ENCODE measurements around the gene PTCH2.

DNA sequence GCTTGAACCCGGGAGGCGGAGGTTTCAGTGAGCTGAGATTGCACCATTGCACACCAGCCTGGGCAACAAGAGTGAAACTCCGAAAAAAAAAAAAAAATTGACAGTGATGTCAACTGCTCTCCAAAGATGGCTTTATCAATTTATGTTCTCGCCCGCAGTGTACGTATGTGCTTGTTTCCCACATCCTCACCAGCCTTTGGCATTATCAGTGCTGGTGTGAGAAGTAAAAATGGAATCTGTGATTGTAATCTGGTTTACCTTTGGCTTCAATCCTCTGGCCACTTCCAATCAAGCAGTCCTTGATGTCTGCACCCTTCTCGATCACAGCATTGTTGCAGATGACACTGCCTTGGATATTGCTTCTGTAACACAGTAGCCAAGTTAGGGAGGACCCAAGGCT lies 14.4 kb upstream of the PTCH2 start:
- TF ChIP-seq, protein P1, sequence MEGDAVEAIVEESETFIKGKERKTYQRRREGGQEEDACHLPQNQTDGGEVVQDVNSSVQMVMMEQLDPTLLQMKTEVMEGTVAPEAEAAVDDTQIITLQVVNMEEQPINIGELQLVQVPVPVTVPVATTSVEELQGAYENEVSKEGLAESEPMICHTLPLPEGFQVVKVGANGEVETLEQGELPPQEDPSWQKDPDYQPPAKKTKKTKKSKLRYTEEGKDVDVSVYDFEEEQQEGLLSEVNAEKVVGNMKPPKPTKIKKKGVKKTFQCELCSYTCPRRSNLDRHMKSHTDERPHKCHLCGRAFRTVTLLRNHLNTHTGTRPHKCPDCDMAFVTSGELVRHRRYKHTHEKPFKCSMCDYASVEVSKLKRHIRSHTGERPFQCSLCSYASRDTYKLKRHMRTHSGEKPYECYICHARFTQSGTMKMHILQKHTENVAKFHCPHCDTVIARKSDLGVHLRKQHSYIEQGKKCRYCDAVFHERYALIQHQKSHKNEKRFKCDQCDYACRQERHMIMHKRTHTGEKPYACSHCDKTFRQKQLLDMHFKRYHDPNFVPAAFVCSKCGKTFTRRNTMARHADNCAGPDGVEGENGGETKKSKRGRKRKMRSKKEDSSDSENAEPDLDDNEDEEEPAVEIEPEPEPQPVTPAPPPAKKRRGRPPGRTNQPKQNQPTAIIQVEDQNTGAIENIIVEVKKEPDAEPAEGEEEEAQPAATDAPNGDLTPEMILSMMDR (IDR thresholded peaks at IDR 0.05; ENCODE audit: insufficient read depth, low read length), result no peak
- TF ChIP-seq POLR2AphosphoS5 (IDR thresholded peaks at IDR 0.05; ENCODE audit: low read depth), result no peak

All from HL-60 (cell line).